Left lung (tissue), 10 donors: Measurements from ENCODE around the gene TMEM243. TPM values are rescaled to one million over a fixed set of nuclear protein-coding genes. Genes with fewer than 3 reads are reported as not detected.

Experiments
- ATAC-seq: fragments of 200-7000 bp; cut with Tn5 transposase; one replicate; pipeline ENCODE4 v1.9.1; 2020; ENCODE audit warnings: moderate library complexity
- DNase-seq, 4 donors: peaks; one replicate each; pipeline ENCODE4 v3.0.0-alpha.2; 2013 to 2020
- H3K27ac ChIP-seq, 2 donors: fragments of 200-600 bp; sonication (generic) in 1 of 2; one replicate each; pipeline versions ENCODE4 v1.5.0 to v1.8.0; 2020 to 2021
- H3K27me3 ChIP-seq, 2 donors: fragments of 200-600 bp; sonication (generic) in 1 of 2; one replicate each; pipeline versions ENCODE4 v1.5.0 to v1.8.0; 2020 to 2021
- H3K36me3 ChIP-seq, 2 donors: fragments of 200-600 bp; sonication (generic) in 1 of 2; one replicate each; pipeline versions ENCODE4 v1.5.0 to v1.8.0; 2020 to 2021
- H3K4me1 ChIP-seq, 2 donors: fragments of 200-600 bp; one replicate each; pipeline ENCODE4 v1.8.0; 2021
- H3K4me3 ChIP-seq, 2 donors: fragments of 200-600 bp; sonication (generic) in 1 of 2; one replicate each; pipeline versions ENCODE4 v1.5.0 to v1.8.0; 2020 to 2021; ENCODE audit warnings: mild to moderate bottlenecking in 1 of 2
- H3K9me3 ChIP-seq, 2 donors: fragments of 200-600 bp; sonication (generic) in 1 of 2; one replicate each; pipeline versions ENCODE4 v1.5.0 to v1.8.0; 2020 to 2021
- intact Hi-C, 2 donors: fragments of 100-400 bp; cut with DNase I; formaldehyde crosslinking; loops; one replicate each; pipeline versions ENCODE4 v1.11.2 to v1.14.2; 2022
- polyA plus RNA-seq, 6 donors: library from polyadenylated mRNA; unstranded; fragments of 120-200 nt; gene quantifications; one replicate each; pipeline ENCODE4 v1.2.1, GENCODE V29; 2013; ENCODE audit not compliant: insufficient read length in 6 of 6
- total RNA-seq, 2 donors: library from RNA; stranded (reverse); fragmentation: NEBNext Ultra II Directional; extraction: Animal tissue kit (Norgen Biotek cat#: 25700); gene quantifications; one replicate each; pipeline ENCODE4 v1.2.1, GENCODE V29; 2021
- TF ChIP-seq, protein P1 (sequence below), 2 donors: fragments of 200-600 bp; sonication (generic) in 1 of 2; IDR thresholded peaks; one replicate each; pipeline versions ENCODE4 v1.5.0 to v1.8.0; 2021; ENCODE audit warnings: antibody characterized with exemption in 2 of 2
- donor health status: DM: no; HTN: yes; CAD: no.
- donor health status: DM: no; HTN: no; CAD: no.

TMEM243 gene
- total and polyA plus RNA-seq, 8 donors = 46.5 to 99.1 (median 76.1) TPM

DNA sequence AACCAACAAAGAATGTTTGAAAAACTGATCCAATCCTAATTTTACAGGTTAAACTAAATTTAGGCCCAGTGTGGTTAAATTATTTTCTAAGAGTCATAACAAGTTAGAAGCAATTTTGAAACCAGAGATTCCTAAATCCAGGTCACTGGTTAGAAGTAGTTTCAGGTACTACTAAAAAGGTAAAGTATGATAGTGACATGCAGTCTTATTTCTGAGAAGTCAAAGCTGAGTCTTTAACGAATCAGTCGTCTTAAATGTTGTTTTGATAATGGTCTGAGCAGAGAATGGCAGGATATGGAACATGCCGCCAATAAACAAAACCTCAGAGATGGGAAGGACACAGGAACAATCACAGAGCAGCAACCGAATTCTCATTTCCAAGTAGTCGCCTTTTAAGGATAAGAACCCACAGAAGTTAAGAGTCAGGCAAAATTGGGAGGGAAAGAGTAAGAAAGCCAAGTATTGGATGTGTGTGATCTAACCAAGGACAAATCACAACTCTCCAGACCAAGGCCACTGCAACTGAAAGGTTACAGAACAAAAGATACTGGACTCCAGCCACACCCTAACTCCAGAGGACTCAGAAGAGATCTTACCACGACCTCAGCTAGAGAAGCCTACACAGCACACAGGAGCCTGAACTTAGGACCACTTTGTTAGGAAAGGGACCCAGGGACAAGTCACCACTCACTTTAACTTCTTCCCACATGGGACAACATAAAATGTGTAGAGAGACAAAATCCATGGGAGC, 19.7 kb downstream of the TMEM243 start:
- TF ChIP-seq, protein P1, sequence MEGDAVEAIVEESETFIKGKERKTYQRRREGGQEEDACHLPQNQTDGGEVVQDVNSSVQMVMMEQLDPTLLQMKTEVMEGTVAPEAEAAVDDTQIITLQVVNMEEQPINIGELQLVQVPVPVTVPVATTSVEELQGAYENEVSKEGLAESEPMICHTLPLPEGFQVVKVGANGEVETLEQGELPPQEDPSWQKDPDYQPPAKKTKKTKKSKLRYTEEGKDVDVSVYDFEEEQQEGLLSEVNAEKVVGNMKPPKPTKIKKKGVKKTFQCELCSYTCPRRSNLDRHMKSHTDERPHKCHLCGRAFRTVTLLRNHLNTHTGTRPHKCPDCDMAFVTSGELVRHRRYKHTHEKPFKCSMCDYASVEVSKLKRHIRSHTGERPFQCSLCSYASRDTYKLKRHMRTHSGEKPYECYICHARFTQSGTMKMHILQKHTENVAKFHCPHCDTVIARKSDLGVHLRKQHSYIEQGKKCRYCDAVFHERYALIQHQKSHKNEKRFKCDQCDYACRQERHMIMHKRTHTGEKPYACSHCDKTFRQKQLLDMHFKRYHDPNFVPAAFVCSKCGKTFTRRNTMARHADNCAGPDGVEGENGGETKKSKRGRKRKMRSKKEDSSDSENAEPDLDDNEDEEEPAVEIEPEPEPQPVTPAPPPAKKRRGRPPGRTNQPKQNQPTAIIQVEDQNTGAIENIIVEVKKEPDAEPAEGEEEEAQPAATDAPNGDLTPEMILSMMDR (IDR thresholded peaks at IDR 0.05) = no peak
- H3K4me1 ChIP-seq = peaks cover 0 to 16% of the 10 kb centered on the region in 2 donors
- peaks cover 0 to 9% of the 10 kb centered on the region in 2 donors for H3K9me3 ChIP-seq
- intact Hi-C loops = no loop called here
- ATAC-seq (peak; percentile 49), DNase-seq (no peak)
- no peak overlapping the region for H3K4me3 ChIP-seq
- no peaks in the 10 kb centered on the region for H3K27me3 ChIP-seq
- peak overlapping the region; percentile 49 to 63 for H3K27ac ChIP-seq
- peaks cover 0 to 55% of the 10 kb centered on the region in 2 donors for H3K36me3 ChIP-seq

DNA sequence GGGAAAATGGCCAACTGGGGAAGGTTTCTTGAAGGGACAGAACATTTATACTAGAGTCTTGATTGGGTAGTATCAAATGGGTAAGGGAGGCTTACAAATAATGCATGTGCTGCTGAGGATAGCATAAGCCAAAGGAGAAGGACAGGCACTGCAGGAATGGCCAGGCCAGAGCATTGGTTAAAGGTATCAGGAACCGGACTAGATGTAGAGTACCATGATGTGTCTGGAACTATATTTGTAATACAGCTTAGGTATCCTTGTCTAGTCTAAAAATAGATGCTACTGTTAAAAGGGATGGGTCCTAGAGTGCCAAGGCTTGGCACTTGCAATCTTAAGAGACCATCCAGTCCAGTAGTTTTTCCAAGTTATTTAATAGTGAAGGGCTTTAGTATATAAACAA, 20.3 kb downstream of the TMEM243 start:
- H3K9me3 ChIP-seq = peaks cover 0 to 2% of the 10 kb centered on the region in 2 donors
- DNase-seq (no peak), ATAC-seq (peak; percentile 36)
- peaks cover 0 to 16% of the 10 kb centered on the region in 2 donors for H3K4me1 ChIP-seq
- H3K27ac ChIP-seq = peak overlapping the region in 1 of 2 donors; percentile 49
- no peaks in the 10 kb centered on the region for H3K27me3 ChIP-seq
- intact Hi-C loops = no loop called here
- TF ChIP-seq, protein P1 (IDR thresholded peaks at IDR 0.05) = no peak
- peaks cover 0 to 56% of the 10 kb centered on the region in 2 donors for H3K36me3 ChIP-seq
- no peak overlapping the region for H3K4me3 ChIP-seq

DNA sequence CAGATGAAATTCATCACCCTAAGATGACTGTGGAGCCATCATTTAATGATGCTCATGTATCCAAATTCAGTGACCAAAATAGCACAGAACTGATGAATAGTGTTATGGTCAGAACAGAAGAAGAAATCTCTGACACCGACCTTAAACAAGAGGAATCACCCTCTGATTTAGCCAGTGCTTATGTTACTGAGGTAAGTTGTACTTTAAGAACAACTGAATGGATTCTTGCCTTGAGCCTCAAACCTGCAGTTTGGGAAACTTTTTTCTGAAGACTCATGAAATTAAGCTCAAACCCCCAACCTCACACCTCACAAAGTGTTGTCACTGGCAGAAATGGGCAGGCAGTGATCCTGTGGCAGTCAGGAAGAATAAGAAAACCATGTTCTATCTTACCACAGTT, 25.6 kb downstream of the TMEM243 start:
- Histone ChIP-seq H3K27me3 (no peaks in the 10 kb centered on the region), H3K27ac (peak overlapping the region in 1 of 2 donors; percentile 15), H3K4me3 (no peak overlapping the region), H3K9me3 (no peaks in the 10 kb centered on the region), H3K4me1 (no peaks in the 10 kb centered on the region), H3K36me3 (peaks cover 6 to 96% of the 10 kb centered on the region in 2 donors)
- no peak for DNase-seq
- intact Hi-C loops = no loop called here
- no peak for ATAC-seq
- TF ChIP-seq, protein P1 (IDR thresholded peaks at IDR 0.05) = no peak

DNA sequence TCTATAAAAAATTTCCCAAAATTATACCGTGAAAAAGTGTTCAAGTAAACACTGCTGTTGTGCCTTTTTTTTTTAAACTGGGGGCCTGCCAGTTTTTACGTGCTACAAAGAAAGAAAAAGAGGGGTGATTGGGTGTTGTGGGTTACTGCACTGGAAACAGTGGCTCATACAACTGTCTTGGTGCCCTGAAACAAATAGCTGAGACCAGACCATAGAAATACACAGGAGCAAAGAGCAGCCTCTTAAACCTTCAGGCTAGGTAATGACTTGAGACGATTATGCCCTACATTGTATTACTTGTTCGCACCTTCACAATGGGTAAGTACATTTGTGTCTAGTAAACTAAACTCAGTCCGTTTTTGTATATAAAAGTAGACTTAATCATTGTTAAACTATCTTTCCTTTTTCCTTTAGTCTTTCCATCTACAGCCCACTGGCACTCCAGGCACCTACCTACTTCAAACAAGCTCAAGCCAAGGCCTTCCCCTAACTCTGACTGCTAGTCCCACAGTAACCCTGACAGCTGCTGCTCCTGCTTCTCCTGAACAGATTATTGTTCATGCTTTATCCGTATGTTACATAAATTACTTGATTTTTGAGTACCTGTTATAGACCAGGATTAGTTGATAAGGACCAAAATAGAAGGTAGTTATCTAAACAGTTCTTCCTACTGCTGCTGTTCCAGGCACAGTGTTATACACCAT, 26.6 kb downstream of the TMEM243 start:
- intact Hi-C loops = no loop called here
- H3K9me3 ChIP-seq = no peaks in the 10 kb centered on the region
- H3K4me3 ChIP-seq = no peak overlapping the region
- no peak overlapping the region for H3K27ac ChIP-seq
- TF ChIP-seq, protein P1 (IDR thresholded peaks at IDR 0.05) = no peak
- ATAC-seq (peak; percentile 8), DNase-seq (no peak)
- peaks cover 6 to 100% of the 10 kb centered on the region in 2 donors for H3K36me3 ChIP-seq
- no peaks in the 10 kb centered on the region for H3K4me1 ChIP-seq
- no peaks in the 10 kb centered on the region for H3K27me3 ChIP-seq

DNA sequence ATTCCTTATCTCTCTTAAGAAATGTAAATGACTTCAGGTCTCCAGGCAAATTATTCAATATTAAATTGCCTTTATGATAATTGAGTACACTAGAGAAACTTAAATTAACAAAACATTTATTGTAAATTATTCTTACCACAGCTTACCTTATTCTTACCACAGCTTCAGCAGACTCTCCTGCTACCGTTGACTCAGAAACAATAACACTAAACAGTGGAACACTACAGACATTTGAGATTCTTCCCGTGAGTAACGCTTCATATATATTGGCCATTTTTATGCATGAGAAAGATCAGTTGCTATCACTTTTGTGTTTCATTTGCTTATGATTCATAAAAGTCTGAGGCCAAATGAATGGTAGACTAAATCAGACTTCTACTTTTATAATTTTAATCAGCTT, 28.7 kb downstream of the TMEM243 start:
- Histone ChIP-seq H3K36me3 (peaks cover 10 to 100% of the 10 kb centered on the region in 2 donors), H3K9me3 (no peaks in the 10 kb centered on the region), H3K4me1 (no peaks in the 10 kb centered on the region), H3K27ac (no peak overlapping the region), H3K4me3 (no peak overlapping the region), H3K27me3 (no peaks in the 10 kb centered on the region)
- intact Hi-C loops = no loop called here
- ATAC-seq (no peak), DNase-seq (no peak)
- TF ChIP-seq, protein P1 (IDR thresholded peaks at IDR 0.05) = no peak
